Left forelimb (tissue), 1 donor: ENCODE measurements around the gene SLC24A3.
A peak's percentile ranks its signal among the peaks of the same experiment; 100 is the strongest.

Source experiments
- DNase-seq: peaks from one replicate; pipeline ENCODE4 v3.0.0-alpha.2; 2018; ENCODE audit warnings: low spot score

SLC24A3 gene

DNA sequence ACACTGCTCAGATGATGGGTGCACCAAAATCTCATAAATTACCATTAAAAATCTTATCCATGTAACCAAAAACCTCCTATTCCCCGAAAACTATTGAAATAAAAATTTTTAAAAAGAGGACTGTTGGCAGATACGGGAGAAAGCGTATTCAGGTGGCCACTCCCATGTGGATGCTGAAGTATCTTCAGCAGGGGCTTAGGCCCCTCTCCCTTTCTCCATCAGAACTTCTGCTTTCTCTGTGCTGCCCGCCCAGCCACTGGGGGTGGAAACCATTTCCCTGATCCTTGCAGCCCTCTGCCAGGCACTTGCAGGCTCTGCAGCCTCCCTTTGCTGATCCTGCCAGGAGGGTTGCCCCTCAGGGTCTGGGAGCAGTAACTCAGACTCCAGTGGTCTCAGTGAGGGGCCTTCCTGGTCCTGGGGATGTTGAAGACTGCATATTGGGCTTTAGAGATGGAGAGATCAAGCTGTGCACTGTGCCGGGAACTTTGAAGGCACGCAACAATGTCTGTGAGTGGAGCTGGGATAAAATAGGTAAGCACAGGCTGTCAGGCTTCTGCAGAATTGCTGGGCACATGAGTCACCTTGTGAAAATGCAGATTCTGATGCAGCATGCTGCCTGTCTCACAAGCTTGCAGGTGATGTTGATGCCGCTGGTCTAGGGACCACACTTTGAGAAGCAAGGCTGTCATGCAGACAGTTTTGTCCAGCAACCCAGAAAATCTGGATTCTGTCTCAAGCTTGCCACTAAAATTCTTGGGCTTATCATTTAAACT is 59.6 kb downstream of the SLC24A3 start:
- no peak for DNase-seq

DNA sequence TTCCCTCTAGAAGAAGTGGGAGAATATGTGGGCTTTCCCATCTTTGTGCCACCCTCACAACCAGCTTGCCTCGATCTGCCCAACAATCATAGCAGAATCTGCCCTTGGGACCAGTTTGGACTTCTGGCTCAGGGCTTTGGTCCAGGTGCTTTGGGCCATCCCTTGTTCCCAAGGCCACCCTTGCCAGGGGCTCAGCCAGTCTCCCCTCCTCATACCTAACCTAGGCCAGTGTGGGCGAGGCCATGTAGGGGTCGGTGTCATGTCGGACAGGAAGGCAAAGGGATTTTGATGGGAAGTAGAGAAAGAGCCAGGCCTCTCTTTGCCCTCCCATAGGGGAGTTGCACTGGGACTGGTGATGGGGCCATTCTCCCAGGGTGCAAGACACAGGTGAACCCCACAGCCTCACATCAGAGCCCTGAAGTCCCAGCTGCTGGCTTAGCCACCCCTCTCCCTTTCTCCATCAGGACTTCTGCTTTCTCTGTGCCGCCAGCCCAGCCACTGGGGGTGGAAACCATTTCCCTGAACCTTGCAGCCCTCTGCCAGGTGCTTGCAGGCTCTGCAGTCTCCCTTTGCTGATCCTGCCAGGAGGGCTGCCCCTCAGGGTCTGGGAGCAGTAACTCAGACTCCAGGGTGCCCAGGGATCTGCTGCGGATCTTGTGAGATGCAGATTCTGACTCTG is 60.7 kb downstream of the SLC24A3 start:
- DNase-seq = no peak

DNA sequence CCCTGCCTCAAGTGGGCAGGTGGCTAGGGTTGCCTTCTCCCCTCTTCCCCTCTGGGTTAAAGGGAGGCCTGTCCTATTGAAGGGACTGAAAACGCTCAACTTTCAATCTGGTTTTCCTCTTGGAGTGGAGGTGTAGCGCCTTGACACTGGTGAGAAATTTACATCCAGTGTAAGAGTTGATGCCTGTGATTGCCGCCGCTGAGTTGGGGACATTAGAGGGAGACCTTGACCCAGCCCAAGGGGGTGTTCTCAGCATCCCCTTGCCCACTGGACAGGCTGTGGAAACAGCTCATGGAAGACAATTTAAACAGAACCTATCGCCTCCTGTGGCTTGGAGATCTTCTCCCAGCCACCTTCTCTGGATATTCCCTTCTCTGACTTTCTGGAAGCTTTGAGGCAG is 61.6 kb downstream of the SLC24A3 start:
- DNase-seq = no peak

DNA sequence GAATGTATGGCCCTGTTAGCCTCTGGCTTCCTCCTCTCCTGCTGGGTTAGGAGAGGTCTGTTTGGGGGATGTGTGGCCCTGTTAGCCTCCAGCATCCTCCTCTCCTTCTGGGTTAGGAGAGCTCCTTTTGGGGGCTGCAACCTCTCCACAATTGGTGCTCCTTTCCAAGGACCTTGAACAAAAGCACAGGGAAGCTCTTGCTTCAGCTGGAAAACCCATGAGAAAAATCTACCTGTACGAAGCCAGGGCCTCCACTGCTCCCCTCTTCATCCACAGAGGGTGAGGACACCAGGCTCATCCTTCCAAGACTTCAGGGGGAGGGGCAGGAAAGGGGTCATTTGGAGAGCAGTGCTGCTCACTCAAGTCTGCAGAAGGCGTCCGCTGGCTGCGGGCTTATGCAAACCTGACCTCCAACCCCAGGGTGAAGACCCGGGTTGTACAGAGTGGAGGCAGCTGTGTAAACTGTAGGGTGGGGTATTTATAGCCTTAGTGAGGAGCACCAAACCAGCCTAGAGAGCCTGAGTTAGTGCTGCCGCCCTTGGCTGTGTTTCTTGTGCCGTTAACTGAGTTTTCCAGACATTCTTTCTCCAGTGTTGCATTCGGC is 62.1 kb downstream of the SLC24A3 start:
- no peak for DNase-seq

DNA sequence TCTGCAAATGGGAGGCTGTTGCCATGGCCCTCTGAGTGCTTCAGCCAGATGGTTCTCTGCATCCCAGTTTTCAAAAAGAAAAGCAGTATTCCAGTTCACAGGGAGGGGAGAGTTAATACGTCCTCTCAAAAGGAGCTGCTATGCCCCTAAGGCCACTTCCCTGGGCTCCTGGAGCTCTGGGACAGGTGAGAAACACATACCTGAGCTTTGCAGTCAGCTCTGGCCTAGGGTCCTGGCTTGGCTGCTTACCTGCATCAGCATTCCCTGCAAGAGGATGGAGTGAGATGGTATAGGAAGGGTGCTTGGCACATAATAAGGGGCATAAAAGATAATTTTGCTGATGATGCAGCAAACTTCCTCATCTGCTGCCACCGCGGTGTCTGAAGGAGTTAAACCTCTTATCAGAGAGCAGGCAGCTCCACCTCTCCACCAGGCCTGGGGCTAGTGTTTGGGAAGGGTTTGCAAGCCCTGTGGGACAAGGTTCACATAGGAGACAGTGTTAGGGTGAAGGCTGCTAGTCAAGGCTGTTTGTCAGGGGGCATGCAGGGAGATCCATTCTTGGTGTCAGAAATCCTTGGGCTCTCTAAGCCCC is 62.7 kb downstream of the SLC24A3 start:
- no peak for DNase-seq

DNA sequence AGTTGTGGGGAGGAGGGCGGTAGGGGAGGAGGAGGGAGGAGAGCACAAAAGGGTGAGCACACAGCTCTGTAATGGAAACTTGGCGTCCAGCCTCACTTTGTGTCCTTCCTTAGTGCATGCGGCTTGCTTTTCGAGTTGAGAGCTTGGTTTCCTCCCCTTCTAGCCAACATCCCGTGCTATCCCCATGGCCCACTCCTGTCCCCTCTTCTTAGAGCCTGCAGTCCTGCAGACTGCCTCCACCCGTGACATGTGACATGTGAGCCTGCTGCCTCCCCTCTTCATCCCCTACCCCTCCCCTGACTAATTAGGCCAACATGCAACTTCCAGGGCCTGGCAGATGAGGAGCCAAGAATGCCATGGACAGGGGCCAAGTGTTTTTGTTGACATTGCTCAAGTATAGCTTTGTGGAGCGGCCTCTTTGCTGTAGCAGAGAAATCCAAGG is 63.2 kb downstream of the SLC24A3 start:
- peak; percentile 74 for DNase-seq

DNA sequence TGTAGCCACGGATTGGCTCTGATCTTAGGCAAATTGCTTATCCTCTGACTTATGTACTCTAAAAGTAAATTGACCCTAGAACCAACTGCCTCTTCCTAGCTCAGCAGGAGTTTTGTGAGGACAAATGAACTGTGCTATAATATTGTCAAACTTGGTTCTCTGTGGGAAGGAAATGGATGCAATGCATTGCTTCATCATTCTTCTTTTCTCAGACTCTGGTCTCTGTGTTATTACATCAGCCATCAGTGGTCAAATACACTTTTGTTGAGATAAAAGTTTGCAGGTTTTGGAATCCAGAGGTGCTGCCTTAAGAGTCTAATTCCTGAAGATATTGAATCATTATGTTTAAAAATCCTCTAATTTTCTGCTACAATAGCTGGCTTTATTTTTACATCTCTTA is 64.9 kb downstream of the SLC24A3 start:
- DNase-seq = no peak

DNA sequence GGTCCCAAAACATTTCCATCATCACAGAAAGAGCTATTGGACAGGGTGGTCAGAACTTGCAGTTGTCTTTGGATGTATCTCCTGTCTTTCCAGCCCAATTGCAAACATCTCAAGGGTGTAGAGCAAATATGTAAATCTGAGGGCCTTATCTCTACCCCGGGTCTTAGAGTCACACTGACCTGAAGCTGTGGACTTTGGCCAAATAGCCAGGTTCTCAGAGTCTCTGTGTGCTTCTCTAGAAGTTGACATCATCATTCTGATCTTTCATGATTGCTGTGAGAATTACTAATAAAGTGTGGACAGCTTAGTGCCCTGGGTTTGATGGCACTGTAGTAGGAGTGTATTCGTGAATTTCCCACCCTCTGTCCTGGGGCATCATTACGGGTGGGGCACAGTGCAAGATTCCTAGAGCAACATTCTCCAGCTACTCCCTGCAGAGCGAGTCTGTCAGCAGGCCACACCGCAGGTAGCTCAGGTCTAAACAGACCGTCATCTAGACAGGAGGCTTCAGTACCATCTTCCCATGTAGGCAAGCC is 71.1 kb downstream of the SLC24A3 start:
- DNase-seq = no peak

DNA sequence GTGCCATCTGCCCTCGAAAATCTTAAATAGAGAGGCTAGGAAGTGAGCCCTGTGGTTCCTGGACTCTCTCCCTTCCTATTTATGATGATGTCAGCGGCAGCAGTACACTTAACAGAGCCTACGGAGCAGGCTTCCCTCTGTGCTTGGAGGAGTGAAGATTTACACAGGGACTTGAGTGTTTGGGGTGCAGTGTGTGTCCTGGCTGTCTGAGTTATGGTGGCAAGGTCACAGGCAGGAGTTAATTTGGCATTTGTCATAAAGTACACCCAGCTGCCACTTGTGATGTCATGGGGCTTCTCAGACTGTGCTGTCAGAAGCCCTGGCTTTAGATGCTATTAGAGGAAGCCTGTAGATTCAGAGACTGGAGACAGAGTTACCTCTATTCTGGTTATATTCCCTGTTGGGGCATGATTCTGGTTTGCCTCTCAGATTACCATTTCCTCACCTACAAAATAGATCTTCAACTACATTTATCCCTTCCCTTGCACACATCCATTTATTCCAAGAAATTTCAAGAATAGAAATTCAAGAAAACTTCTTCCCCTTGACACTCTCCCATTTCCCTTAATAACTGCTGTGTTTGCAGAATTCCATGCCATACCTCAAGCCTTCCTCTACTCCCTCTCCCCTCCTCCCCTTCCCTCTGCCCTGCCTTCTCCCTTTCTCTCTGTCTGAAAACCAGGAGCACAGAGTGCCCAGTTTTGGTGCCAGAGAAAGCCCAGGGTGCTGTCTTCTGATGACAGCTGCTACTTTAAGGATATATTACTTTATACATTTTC is 72.1 kb downstream of the SLC24A3 start:
- DNase-seq = no peak

DNA sequence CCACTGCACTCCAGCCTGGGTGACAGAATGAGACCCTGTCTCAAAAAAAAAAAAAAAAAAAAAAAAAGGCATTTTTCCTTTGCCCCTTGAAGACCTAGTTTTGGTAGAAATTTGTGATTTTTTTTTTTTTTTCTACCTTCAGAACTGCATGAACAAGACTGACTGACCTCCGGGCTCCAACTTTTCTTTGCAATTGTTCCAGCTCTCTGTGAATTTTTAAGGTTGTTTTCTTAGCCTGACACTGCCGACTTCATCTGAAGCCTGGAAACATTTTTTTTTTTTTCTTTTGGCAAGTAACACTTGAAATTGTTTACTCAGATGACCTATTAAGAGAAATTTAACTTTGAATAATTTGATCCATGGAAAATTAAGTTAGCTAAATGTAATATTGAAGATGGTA is 73.0 kb downstream of the SLC24A3 start:
- no peak for DNase-seq

DNA sequence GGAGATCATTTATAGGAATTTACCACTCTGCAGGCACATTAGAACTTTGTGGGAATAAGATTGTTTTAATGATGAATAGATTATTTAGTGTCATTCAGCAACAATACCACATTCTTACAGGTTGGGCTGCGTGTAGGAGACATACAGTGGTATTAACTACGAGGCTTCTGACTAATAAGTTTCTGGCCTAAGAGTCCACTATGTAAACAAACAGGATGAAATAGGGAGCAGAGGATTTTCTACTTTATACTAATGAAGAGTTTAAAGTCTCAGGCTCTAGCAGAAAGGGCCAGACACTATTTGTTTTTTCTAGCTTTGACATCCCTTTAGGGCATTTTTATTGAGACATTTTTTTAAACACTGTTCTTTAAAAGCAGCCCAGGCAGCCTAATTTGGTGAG is 75.6 kb downstream of the SLC24A3 start:
- DNase-seq = no peak

DNA sequence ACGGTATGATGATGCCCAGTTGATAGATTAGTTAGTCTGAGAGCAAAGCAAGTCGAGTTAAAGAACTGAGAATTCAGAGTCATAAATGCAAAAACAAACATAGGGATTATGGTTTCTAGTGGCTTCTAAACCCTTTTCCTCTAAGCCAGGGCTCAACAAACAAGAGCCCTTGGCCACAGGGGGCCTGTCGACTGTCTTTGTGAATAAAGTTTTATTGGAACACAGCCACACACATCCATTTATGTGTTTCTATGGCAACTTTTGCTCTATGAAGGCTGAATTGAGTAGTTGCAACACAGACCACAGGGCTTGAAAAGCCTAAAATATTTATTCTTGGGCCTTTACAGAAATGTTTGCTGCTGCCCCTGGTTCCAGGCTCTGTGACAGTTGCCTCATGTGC is 76.2 kb downstream of the SLC24A3 start:
- DNase-seq = no peak

DNA sequence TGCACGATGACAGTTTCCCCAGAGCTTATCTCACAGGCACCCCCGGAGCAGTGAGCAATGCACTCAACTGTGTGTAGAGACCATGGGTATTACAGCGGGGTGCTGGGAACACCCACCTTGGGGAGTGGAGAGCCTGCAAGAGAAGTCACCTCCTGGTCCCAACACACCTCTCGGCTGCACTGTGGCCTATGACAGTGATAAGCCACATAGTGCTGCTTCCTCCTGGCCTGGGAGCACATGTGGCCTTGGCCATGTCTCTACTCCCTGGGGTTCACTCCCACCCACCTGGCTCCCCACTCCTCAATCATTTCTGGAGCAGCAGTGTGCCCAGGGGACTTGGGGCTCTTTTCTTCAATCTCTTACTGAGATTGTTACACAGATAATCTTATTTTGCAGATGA is 77.0 kb downstream of the SLC24A3 start:
- DNase-seq = no peak

DNA sequence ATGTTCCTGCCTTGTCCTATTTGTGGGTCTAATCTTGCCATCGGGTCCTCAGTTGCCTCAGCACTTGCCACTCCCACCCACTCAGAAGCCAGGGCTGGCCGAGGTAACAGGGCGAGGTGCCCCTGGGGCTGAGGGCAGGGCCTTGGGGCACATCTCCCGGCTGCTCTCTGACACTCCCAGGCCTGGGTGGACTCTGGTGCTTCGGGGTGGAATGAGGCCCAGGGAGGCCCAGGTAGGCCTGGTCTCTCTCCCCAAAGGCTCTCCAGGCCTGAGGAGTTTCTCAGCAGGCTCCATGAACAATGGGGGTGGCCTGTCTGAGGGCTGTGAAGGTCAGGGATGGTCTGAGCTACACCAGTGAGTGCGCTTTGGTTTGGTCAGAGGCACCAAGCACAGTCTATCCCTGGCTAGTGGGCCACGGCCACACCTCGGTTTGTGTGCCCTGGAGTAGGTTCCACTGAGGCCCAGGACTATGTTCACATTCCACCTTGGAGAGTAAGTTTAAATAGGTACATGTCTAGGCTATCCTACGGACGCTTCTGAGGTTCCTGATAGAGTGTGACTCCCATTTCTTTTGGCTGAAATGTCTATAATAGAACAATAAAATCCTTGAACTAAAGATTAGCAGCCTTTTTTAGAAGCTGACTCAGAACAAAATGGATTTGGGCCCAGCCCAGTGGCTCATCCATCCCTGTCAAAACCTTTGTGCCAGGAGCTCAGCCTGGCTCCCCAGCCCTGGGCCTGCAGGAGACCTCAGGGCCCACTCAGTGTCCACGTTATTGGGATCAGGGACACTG is 78.8 kb downstream of the SLC24A3 start:
- no peak for DNase-seq

DNA sequence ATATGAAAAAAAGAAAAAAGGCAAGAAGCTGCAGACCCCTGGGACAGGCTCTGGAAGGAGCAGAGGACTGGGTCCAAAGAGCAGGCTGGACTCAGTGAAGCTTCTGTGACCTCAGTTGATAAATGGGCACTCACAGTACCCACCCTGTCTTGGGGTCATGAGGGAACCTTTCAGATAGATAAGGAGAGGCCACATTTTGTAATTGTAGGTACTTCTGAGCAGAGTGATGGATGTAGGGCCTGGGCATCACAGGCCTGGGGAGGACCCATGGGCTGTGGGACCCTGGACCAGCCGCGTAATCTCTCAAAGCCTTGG is 79.3 kb downstream of the SLC24A3 start:
- DNase-seq = no peak

DNA sequence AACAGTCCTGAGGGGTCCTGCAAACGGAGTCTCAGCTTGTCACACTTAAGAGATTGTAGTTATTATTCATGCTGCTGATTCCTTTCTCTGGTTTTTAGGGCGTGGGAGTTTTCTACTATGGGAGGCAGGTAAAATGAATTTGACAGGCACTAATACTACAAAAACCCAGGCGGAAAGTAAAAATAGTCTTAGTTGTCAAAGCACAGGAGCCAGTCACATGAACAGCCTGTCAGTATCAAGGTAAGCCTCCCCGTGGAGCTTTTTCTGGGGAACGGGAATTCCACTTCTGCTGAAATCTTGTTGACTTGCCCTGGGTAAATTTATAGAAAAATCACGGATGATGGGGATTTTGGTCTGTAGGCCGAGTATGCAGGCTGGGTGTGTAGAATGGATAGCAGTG is 79.8 kb downstream of the SLC24A3 start:
- DNase-seq = no peak

DNA sequence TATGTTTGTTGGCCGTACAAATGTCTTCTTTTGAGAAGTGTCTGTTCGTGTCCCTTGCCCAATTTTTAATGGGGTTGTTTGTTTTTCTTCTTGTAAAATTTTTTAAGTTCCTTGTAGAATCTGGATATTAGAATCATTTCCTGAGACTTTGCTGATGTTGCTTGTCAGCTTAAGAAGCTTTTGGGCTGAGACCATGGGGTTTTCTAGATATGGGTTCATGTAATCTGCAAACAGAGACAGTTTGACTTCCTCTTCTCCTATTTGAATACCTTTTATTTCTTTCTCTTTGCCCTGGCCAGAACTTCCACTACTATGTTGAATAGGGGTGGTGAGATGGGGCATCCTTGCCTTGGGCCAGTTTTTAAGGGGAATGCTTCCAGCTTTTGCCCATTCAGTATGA is 82.6 kb downstream of the SLC24A3 start:
- DNase-seq = no peak

DNA sequence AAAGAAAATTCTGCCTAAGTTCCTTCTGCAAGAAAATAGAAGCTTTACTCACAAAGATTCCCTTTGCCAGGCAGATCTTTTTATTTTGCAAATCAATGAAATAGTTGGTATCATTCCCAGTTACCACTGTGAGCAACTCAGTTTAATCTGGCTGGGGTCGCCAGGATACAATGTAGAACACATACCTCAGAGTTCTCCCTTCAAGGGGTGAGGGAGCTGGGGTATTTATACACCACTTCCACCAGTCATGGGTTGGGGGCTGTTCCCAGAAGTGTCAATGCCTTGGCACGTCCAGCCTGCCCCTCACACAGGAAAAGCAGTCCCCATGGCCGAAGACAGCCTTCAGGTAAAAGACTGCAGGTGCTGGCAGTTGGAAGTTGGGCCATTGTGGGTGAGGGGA is 86.2 kb downstream of the SLC24A3 start:
- DNase-seq = no peak

DNA sequence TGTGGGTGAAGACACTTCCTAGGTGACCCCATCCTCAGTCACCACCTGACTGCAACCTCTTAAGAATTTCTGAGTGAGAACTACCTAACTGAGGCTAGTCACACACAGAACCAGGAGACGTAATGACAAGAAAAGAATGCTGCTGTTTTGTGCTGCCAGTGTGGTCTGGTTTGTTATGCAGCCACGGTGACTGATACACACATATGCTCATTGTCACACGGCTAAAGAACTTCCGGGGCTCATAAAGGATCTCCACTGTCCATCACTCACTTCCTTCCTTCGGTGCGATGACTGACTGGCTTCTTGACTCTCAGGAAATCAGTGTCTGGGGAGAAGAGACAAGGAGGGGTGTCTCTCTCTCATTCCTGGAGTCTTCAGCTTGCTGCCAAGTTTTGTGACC is 88.0 kb downstream of the SLC24A3 start:
- DNase-seq = no peak

DNA sequence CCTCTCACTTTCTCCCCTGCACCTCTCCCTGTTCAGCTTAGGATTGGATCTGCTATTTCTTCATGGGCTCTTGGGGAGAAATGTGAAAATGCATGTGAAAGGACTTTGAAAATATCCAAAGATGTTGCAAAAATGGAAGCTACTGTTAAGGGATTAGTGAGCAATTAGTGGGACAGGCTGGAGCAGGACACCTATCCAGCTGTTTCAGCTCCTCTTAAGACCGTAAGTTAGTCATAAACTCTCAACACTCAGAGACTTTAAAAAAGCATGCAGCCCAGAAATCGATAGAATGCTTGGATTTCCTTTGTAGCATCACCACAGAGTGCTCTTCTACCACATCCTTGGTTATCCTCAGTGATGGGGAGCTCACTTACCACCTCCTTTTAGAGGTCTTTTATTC is 88.7 kb downstream of the SLC24A3 start:
- no peak for DNase-seq

DNA sequence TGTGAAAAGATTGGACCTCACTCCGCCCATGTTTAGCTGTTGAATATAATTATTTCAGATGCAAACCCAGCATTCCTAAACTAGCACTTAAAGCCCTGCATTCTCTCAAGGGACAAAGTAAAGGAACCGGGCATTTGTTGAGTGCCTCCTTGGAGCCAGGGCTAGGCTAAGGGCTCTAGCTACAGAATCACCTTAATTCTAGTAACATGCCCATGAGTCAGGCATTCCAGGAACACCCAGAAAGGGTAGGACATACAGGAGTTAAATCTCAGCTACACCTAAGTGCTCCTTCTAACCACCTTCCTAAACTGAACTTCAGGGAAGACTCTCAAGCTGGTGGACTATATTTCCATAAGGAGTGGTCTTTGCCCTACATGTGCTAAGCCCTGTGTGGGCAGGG is 89.4 kb downstream of the SLC24A3 start:
- DNase-seq = no peak
